Panc1 (cell line): ENCODE results near the gene HIGD1A. TPM values are rescaled to one million over a fixed set of nuclear protein-coding genes. Genes with fewer than 3 reads are reported as not detected.

Source experiments
- ATAC-seq: fragments of 200-7000 bp; cut with Tn5 transposase; 2 replicates; pipeline ENCODE4 v1.9.1; 2020; ENCODE audit warnings: mild to moderate bottlenecking, moderate library complexity
- BruUV-seq: library from RNA; stranded (reverse); fragments of 400-500 nt; replicated peaks from 2 replicates; lab custom pipeline; 2021; lab: Mats Ljungman, UMichigan
- CTCF ChIA-PET: fragments of 300-600 bp; sonication (Branson Sonifier 250); formaldehyde crosslinking; loops from one replicate; lab custom pipeline; 2022; ENCODE audit warnings: antibody characterized with exemption; lab: Charles Lee
- POLR2A ChIA-PET: fragments of 300-600 bp; sonication (Branson Sonifier 250); formaldehyde crosslinking; loops from one replicate; lab custom pipeline; 2022; ENCODE audit warnings: antibody characterized with exemption; lab: Charles Lee
- DNase-seq: peaks from one replicate; pipeline ENCODE4 v3.0.0-alpha.2; 2010; ENCODE audit warnings: low read depth, low spot score
- H3K27ac ChIP-seq: 2 replicates; pipeline ENCODE4 v1.5.1; 2011; ENCODE audit warnings: mild to moderate bottlenecking, low read length, inconsistent platforms
- H3K27me3 ChIP-seq: fragments of 200-500 bp; sonication (Bioruptor generic); 2 replicates; pipeline ENCODE4 v1.6.0; 2014; ENCODE audit warnings: low read length, inconsistent platforms; ENCODE audit not compliant: control insufficient read depth, insufficient read depth
- H3K36me3 ChIP-seq: fragments of 200-500 bp; sonication (Bioruptor generic); 2 replicates; pipeline ENCODE4 v1.5.1; 2014; ENCODE audit warnings: inconsistent platforms, mild to moderate bottlenecking, low read length, moderate library complexity; ENCODE audit not compliant: control insufficient read depth, insufficient read depth
- H3K4me1 ChIP-seq: 2 replicates; pipeline ENCODE4 v1.5.1; 2011; ENCODE audit warnings: inconsistent platforms, mild to moderate bottlenecking, low read length, moderate library complexity; ENCODE audit not compliant: control insufficient read depth, insufficient read depth
- H3K4me3 ChIP-seq, 2 experiments: 2 replicates each; pipeline ENCODE4 v1.5.1; 2011 to 2012; ENCODE audit warnings: low read depth in 2 of 2, low read length in 2 of 2, mild to moderate bottlenecking in 2 of 2, inconsistent platforms in 1 of 2, moderate library complexity in 1 of 2
- H3K9me3 ChIP-seq: fragments of 200-500 bp; sonication (Bioruptor generic); 2 replicates; pipeline ENCODE4 v1.5.1; 2014; ENCODE audit warnings: low read depth, mild to moderate bottlenecking, inconsistent platforms, low read length, moderate library complexity; ENCODE audit not compliant: control insufficient read depth, insufficient read depth
- POLR2AphosphoS5 ChIP-seq: IDR thresholded peaks from 2 replicates; pipeline ENCODE4 v1.6.1; 2012; ENCODE audit warnings: mild to moderate bottlenecking, low read depth, low read length, moderate library complexity
- REST ChIP-seq, 2 experiments: IDR thresholded peaks; 2 replicates each; pipeline ENCODE4 v1.6.1; 2011 to 2012; ENCODE audit warnings: low read depth in 2 of 2, control low read depth in 1 of 2, low read length in 1 of 2, mild to moderate bottlenecking in 1 of 2, moderate library complexity in 1 of 2; ENCODE audit not compliant: insufficient read depth in 1 of 2
- SIN3A ChIP-seq: IDR thresholded peaks from 2 replicates; pipeline ENCODE4 v1.6.1; 2012; ENCODE audit warnings: low read depth, mild to moderate bottlenecking, low read length, moderate library complexity, borderline replicate concordance; ENCODE audit not compliant: insufficient read depth
- TCF7L2 ChIP-seq: IDR thresholded peaks from 2 replicates; pipeline ENCODE4 v1.6.1; 2011; ENCODE audit warnings: mild to moderate bottlenecking, low read depth, low read length, inconsistent platforms
- in situ Hi-C: cut with HindIII; loops from 2 replicates; pipeline ENCODE4 v1.10.0; 2016; ENCODE audit warnings: low sequenced_read_pairs, low pct_unique_long_range_greater_than_20kb
- intact Hi-C: fragments of 100-400 bp; cut with micrococcal nuclease; formaldehyde crosslinking; loops from one replicate; pipeline ENCODE4 v1.10.0; 2022; ENCODE audit not compliant: unreplicated experiment
- total RNA-seq: library from RNA; stranded (reverse); gene quantifications from one replicate; pipeline ENCODE4 v1.2.1, GENCODE V29; 2021; ENCODE audit not compliant: unreplicated experiment
- TF ChIP-seq, protein P1 (sequence below): fragments of 450-650 bp; IDR thresholded peaks from 2 replicates; pipeline ENCODE4 v1.5.1; 2017; ENCODE audit warnings: mild to moderate bottlenecking

The HIGD1A gene
- total RNA-seq, 1 experiment from 2014 or later, result 74.6 TPM

DNA sequence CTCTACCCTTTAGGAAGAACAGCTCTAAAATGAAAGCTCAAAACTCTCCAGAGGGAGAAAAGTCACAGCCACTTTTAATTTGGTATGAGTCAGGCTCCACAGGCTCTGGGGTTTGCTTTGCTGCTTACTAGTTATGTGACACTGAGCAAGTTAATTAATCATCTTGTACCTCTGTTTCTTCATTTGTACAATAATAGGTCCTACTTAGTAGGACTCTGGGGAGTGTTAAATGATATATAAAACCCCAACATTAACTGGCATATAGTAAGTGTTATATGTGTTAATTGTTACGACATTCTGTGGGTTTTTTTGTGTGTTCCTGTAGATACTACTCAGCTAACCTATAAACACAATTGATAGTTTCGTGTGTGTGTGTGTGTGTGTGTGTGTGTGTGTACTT lies 11.5 kb upstream of the HIGD1A start:
- ChIA-PET POLR2A (no interaction called here), CTCF (no interaction called here)
- no peaks in the 10 kb centered on the region for H3K36me3 ChIP-seq
- no peaks in the 10 kb centered on the region for H3K27me3 ChIP-seq
- H3K9me3 ChIP-seq, result no peaks in the 10 kb centered on the region
- in situ Hi-C loops (no loop called here), intact Hi-C loops (no loop called here)
- no peak overlapping the region for H3K4me3 ChIP-seq
- no peak for TF ChIP-seq POLR2AphosphoS5
- no peak for TF ChIP-seq TCF7L2
- no peak for TF ChIP-seq SIN3A
- no peak for TF ChIP-seq REST (IDR thresholded peaks at IDR 0.05; ENCODE audit: insufficient read depth in 1 of 2, low read depth in 2 of 2, low read length in 1 of 2)
- TF ChIP-seq, protein P1, sequence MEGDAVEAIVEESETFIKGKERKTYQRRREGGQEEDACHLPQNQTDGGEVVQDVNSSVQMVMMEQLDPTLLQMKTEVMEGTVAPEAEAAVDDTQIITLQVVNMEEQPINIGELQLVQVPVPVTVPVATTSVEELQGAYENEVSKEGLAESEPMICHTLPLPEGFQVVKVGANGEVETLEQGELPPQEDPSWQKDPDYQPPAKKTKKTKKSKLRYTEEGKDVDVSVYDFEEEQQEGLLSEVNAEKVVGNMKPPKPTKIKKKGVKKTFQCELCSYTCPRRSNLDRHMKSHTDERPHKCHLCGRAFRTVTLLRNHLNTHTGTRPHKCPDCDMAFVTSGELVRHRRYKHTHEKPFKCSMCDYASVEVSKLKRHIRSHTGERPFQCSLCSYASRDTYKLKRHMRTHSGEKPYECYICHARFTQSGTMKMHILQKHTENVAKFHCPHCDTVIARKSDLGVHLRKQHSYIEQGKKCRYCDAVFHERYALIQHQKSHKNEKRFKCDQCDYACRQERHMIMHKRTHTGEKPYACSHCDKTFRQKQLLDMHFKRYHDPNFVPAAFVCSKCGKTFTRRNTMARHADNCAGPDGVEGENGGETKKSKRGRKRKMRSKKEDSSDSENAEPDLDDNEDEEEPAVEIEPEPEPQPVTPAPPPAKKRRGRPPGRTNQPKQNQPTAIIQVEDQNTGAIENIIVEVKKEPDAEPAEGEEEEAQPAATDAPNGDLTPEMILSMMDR, result no peak
- BruUV-seq, result no TSS peak
- no peak overlapping the region for H3K27ac ChIP-seq
- no peak for ATAC-seq
- no peaks in the 10 kb centered on the region for H3K4me1 ChIP-seq
- no peak for DNase-seq

DNA sequence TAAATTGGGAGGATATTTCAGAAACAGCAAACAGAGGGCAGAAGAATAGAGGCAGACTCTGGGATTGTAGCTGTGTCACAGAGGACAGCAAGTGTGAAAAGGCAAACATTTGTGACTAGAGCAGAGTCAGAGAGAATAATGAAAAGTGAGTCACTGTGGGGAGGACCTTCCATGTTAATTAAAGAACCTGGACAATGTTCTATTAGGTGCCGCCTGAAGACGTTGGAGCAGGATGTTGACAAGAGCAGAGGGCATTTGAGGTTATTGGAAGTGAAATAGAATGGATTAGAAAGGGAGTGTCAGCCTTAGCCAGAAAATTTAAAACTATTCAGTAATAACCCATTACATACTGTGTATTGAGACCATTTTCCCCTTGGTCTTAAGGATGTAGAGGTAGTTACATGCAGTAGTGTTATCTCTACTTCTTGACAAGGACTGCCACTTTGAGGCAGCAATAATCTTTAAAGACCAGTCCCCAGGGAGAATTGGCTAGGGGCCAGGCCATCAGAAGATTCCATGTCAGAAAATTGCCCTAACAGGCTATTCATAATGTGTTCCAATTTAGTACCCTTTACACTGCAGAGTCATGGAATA lies 10.7 kb upstream of the HIGD1A start:
- no peak overlapping the region for H3K4me3 ChIP-seq
- intact Hi-C loops, result no loop called here
- POLR2A ChIA-PET, result no interaction called here

More for the DNA sequence above, 10.7 kb upstream of the HIGD1A start:
- TF ChIP-seq TCF7L2 (no peak), POLR2AphosphoS5 (no peak), SIN3A (no peak)
- TF ChIP-seq, protein P1, result no peak
- DNase-seq (no peak), ATAC-seq (no peak)
- Histone ChIP-seq H3K4me1 (no peaks in the 10 kb centered on the region), H3K9me3 (no peaks in the 10 kb centered on the region), H3K27ac (no peak overlapping the region), H3K36me3 (no peaks in the 10 kb centered on the region), H3K27me3 (no peaks in the 10 kb centered on the region)
- CTCF ChIA-PET, result no interaction called here
- no TSS peak for BruUV-seq
- in situ Hi-C loops, result no loop called here
